HepG2 (cell line): Measurements from ENCODE around the gene ZNF334. TPM values are rescaled to one million over a fixed set of nuclear protein-coding genes. Genes with fewer than 3 reads are reported as not detected.

Experiments
- CAMTA2 ChIP-seq: sonication (generic); formaldehyde crosslinking; IDR thresholded peaks from 2 replicates; pipeline ENCODE4 v1.4.0; 2020; ENCODE audit warnings: mild to moderate bottlenecking, missing genetic modification reagents, borderline replicate concordance
- FOXK2 ChIP-seq: fragments of 450-650 bp; IDR thresholded peaks from 2 replicates; pipeline ENCODE4 v1.6.1; 2016
- GABPB1 ChIP-seq: IDR thresholded peaks from 2 replicates; pipeline ENCODE4 v1.6.1; 2016; ENCODE audit warnings: mild to moderate bottlenecking, missing genetic modification reagents, moderate library complexity, missing compliant biosample characterization
- GATAD1 ChIP-seq: IDR thresholded peaks from 2 replicates; pipeline ENCODE4 v1.6.1; 2016; ENCODE audit warnings: missing genetic modification reagents, missing compliant biosample characterization
- HES4 ChIP-seq: sonication (generic); formaldehyde crosslinking; IDR thresholded peaks from 2 replicates; pipeline ENCODE4 v1.9.0; 2021; ENCODE audit warnings: mild to moderate bottlenecking, missing genetic modification reagents, borderline replicate concordance
- HMG20A ChIP-seq: IDR thresholded peaks from 2 replicates; pipeline ENCODE4 v1.6.1; 2016; ENCODE audit warnings: borderline replicate concordance
- HOXD1 ChIP-seq: sonication (generic); formaldehyde crosslinking; IDR thresholded peaks from 2 replicates; pipeline ENCODE4 v1.5.0; 2020; ENCODE audit warnings: missing genetic modification reagents
- IKZF5 ChIP-seq: IDR thresholded peaks from 2 replicates; pipeline ENCODE4 v1.6.1; 2018; ENCODE audit warnings: missing genetic modification reagents, mild to moderate bottlenecking, missing compliant biosample characterization
- KAT7 ChIP-seq: IDR thresholded peaks from 2 replicates; pipeline ENCODE4 v1.6.1; 2018; ENCODE audit warnings: borderline replicate concordance, missing compliant biosample characterization
- KAT8 ChIP-seq: IDR thresholded peaks from 2 replicates; pipeline ENCODE4 v1.6.1; 2016; ENCODE audit warnings: missing genetic modification reagents, missing compliant biosample characterization
- MTA1 ChIP-seq: sonication (generic); formaldehyde crosslinking; IDR thresholded peaks from 2 replicates; pipeline ENCODE4 v1.4.0; 2020; ENCODE audit warnings: missing genetic modification reagents, mild to moderate bottlenecking, borderline replicate concordance
- MYPOP ChIP-seq: sonication (generic); formaldehyde crosslinking; IDR thresholded peaks from 2 replicates; pipeline ENCODE4 v1.8.1; 2023; ENCODE audit warnings: mild to moderate bottlenecking, moderate library complexity, missing genetic modification reagents
- NBN ChIP-seq: fragments of 450-650 bp; conservative IDR thresholded peaks from 2 replicates; pipeline ENCODE4 v1.6.1; 2017
- NFATC3 ChIP-seq: sonication (generic); formaldehyde crosslinking; IDR thresholded peaks from 2 replicates; pipeline ENCODE4 v1.5.1; 2020; ENCODE audit warnings: mild to moderate bottlenecking, missing genetic modification reagents
- PAF1 ChIP-seq: IDR thresholded peaks from 2 replicates; pipeline ENCODE4 v1.6.1; 2016; ENCODE audit warnings: missing genetic modification reagents, missing compliant biosample characterization
- RNF2 ChIP-seq: fragments of 450-650 bp; conservative IDR thresholded peaks from 2 replicates; pipeline ENCODE4 v1.6.1; 2016; ENCODE audit warnings: low read depth
- RXRA ChIP-seq: sonication (generic); formaldehyde crosslinking; IDR thresholded peaks from 2 replicates; pipeline ENCODE4 v1.5.1; 2020; ENCODE audit warnings: missing genetic modification reagents
- SALL1 ChIP-seq: sonication (generic); formaldehyde crosslinking; IDR thresholded peaks from 2 replicates; pipeline ENCODE4 v1.8.0; 2022; ENCODE audit warnings: mild to moderate bottlenecking, missing genetic modification reagents
- SAP130 ChIP-seq: IDR thresholded peaks from 2 replicates; pipeline ENCODE4 v1.6.1; 2016; ENCODE audit warnings: low read depth
- SIN3A ChIP-seq: IDR thresholded peaks from 2 replicates; pipeline ENCODE4 v1.6.1; 2011; ENCODE audit warnings: low read depth, mild to moderate bottlenecking, control low read depth, low read length, borderline replicate concordance
- TBP ChIP-seq: sonication (generic); formaldehyde crosslinking; IDR thresholded peaks from 2 replicates; pipeline ENCODE4 v1.5.0; 2020; ENCODE audit warnings: missing genetic modification reagents
- XRCC5 ChIP-seq: fragments of 200-400 bp; formaldehyde crosslinking; optimal IDR thresholded peaks from 2 replicates; pipeline ENCODE3; 2017; ENCODE audit warnings: mild to moderate bottlenecking, low read length
- ZC3H4 ChIP-seq: sonication (generic); formaldehyde crosslinking; IDR thresholded peaks from 2 replicates; pipeline ENCODE4 v1.4.0; 2020; ENCODE audit warnings: missing genetic modification reagents, borderline replicate concordance
- ZMYM4 ChIP-seq: sonication (generic); formaldehyde crosslinking; IDR thresholded peaks from 2 replicates; pipeline ENCODE4 v1.8.1; 2023; ENCODE audit warnings: mild to moderate bottlenecking, missing genetic modification reagents
- ZNF761 ChIP-seq: sonication (generic); formaldehyde crosslinking; conservative IDR thresholded peaks from 2 replicates; pipeline ENCODE4 v1.4.0; 2020; ENCODE audit warnings: mild to moderate bottlenecking, missing genetic modification reagents
- ZNF780A ChIP-seq: sonication (generic); formaldehyde crosslinking; IDR thresholded peaks from 2 replicates; pipeline ENCODE4 v1.8.0; 2022; ENCODE audit warnings: mild to moderate bottlenecking, missing genetic modification reagents, moderate library complexity
- polyA plus RNA-seq, 8 experiments: library from polyadenylated mRNA; depleted of rRNA in 3 of 8; stranded (reverse) in 7 of 8; unstranded in 1 of 8; fragments of >200 nt; fragmentation: Illumina TruSeq in 4 of 8; extraction: Trizol in 4 of 8; gene quantifications; 2 replicates each; pipeline versions ENCODE4 v1.2.1 to v1.2.3, GENCODE V29; 2011 to 2016; ENCODE audit warnings: low read depth in 4 of 8, missing spikeins in 1 of 8, mixed read lengths in 1 of 8; ENCODE audit not compliant: insufficient read depth in 1 of 8
- total RNA-seq, 5 experiments: library from RNA; depleted of rRNA; stranded (reverse); fragments of >200 nt; fragmentation: Illumina TruSeq; extraction: Trizol; gene quantifications; 2 replicates each; pipeline ENCODE4 v1.2.3, GENCODE V29; 2016; ENCODE audit warnings: low read depth in 1 of 5

ZNF334 gene
- total and polyA plus RNA-seq, 2 of the 13 experiments (the other 11 are each of a cell fraction or from before 2014, with no cell fraction given), result 4.8 to 7.8 TPM

GRCh38 chr20:46512943-46513844 is at the start of gene ZNF334 (continued):
- TF ChIP-seq ZNF761 (CRISPR knock-in tag), result no peak
- TF ChIP-seq IKZF5 (CRISPR knock-in tag), result 0 out of 2 replicates have a peak, but pooled peaks have one; percentile 40
- TF ChIP-seq GABPB1 (CRISPR knock-in tag), result peak; percentile 95
- TF ChIP-seq MTA1 (CRISPR knock-in tag), result peak; percentile 34; the same call in 1 of the 2 replicates
- no peak for TF ChIP-seq CAMTA2 (CRISPR knock-in tag)
- TF ChIP-seq SAP130 (CRISPR knock-in tag), result peak; percentile 70
- no peak for TF ChIP-seq FOXK2
- TF ChIP-seq KAT8 (CRISPR knock-in tag), result peak; percentile 89
- TF ChIP-seq PAF1, result no peak
- 0 out of 2 replicates have a peak, but pooled peaks have one; percentile 12 for TF ChIP-seq HMG20A (CRISPR knock-in tag)
- no peak for TF ChIP-seq ZC3H4
- peak; percentile 59; the same call in 1 of the 2 replicates for TF ChIP-seq SIN3A
- TF ChIP-seq SALL1, result peak; percentile 33; the same call in 1 of the 2 replicates
- no peak for TF ChIP-seq ZNF780A (CRISPR knock-in tag)
- peak; percentile 77 for TF ChIP-seq XRCC5
- 0 out of 2 replicates have a peak, but pooled peaks have one; percentile 84 for TF ChIP-seq TBP (CRISPR knock-in tag)
- no peak for TF ChIP-seq KAT7 (CRISPR knock-in tag)
- TF ChIP-seq RNF2, result no peak
- peak; percentile 55; the same call in 1 of the 2 replicates for TF ChIP-seq HES4 (CRISPR knock-in tag)
- peak; percentile 65; the same call in 1 of the 2 replicates for TF ChIP-seq RXRA (CRISPR knock-in tag)
- peak; percentile 83 for TF ChIP-seq GATAD1 (CRISPR knock-in tag)
- TF ChIP-seq ZMYM4, result peak; percentile 66
- 0 out of 2 replicates have a peak, but pooled peaks have one; percentile 49 for TF ChIP-seq HOXD1 (CRISPR knock-in tag)
- no peak for TF ChIP-seq NBN
- TF ChIP-seq MYPOP (CRISPR knock-in tag), result no peak
- TF ChIP-seq NFATC3, result no peak
